ENCODE measurements around the gene CPNE8.
"Not testable (repeated sequence)": the region's sequence is repeated elsewhere in the genome, so short reads cannot be mapped to it uniquely, and the experiment has no call there.

The CPNE8 gene

DNA sequence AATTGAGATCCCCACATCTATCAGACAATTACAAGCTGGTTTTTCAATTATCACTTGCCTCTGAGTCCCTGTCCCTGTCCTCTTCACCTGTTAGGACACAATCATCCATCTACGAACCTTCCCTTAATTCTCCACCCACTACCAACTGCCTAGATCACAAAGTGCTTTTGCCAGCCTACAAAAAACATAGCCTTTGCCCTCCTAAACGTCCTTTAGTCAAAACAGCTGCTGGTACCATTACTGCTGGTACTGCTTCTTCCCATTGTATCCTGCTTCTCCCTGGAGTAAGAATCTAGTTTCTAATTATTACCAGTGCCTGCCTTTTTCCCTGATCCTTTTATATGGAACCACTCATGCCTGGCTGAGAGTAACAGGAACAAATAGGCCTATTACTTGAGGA, 82.1 kb downstream of the CPNE8 start:
- no peak for DNase-seq

DNA sequence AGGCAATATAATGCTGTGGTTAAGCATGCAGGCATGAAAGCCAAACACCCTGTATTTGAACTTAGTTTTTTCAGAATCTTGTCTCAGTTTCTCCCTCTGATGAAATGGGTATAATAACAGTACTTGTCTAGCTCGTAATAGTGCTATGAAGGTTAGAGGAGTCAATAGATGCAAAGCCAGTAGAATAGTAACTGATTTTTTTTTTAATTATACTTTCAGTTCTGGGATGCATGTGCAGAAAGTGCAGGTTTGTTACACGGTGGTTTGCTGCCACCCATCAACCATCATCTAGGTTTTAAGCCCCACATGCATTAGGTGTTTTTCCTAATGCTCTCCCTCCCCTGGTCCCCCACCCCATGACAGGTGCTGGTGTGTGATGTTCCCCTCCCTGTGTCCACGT, 87.4 kb downstream of the CPNE8 start:
- DNase-seq = no peak

- no peak for DNase-seq
These were observed 91.5 kb downstream of the CPNE8 start for GRCh38 chr12:38813923-38814322.

GRCh38 chr12:38811814-38812356, 93.5 kb downstream of the CPNE8 start:
- DNase-seq = no peak

- DNase-seq = no peak
These were observed 95.6 kb downstream of the CPNE8 start for GRCh38 chr12:38809832-38810231.

DNA sequence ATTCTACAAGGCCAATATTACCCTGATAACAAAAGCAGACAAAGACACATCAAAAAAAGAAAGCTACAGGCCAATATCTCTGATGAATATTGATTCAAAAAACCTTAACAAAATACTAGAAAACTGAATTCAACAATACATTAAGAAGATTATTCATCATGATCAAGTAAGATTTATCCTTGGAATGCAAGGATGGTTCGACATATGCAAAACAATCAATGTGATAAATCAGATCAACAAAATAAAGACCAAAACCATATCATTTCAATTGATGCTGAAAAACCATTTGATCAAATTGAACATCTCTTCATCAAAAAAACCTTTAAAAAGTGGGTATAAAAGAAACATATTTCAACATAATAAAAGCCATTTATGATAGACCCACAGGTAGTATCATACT, 117.3 kb downstream of the CPNE8 start:
- no peak for DNase-seq

- no peak for DNase-seq
These were observed 120.0 kb downstream of the CPNE8 start for GRCh38 chr12:38785381-38785780.

DNA sequence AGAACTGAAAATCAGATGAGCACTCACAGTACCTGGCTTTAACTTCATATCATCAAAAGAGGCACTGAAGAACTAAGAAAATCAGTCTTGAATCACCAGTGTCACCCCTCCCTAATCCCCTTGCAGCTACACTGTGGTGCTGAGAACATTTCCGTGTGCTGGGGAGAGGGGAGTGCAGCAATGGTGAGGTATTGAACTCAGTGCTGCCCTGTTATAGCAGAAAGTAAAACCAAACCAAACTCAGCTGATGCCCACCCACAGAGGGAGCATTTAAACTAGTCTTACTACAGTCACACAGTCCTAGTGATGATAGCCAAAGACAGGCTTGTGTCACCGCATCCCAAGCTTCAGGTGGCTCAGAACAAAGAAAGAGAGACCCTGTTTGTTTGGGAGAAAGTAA, 122.1 kb downstream of the CPNE8 start:
- DNase-seq = no peak

DNA sequence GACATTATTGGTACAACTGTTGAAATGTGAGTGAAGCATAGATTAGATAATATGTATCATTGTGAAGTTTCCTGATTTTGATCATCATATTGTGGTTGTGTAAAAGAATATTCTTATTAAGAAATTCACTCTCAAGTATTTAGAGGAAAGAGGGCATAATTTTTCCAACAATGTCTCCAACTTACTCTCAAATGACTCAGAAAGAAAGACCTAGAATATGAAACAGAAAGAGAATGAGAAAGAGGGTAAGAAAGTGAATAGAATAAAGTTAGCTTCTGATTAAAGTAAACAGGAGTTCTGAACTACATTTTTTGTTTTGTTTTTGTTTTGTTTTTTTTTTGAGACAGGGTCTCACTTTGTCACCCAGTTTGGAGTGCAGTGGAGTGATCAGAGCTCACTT, 123.0 kb downstream of the CPNE8 start:
- DNase-seq = no peak

DNA sequence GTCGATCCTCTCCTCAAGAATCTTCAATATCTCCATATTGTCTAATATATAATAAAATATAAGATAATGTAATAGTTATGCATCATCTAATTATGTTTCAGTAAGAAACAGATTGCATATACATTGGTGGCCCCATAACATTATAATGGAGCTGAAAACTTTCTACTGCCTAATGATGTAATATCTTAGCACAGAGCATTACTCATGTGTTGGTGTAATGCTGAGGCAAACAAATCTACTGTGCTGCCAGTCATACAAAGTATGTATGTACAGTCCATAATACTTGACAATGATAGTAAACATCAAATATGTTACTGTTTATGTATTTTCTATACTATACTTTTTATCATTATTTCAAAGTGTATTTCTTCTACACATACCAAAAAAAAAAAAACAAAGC, 128.7 kb downstream of the CPNE8 start:
- DNase-seq = no peak

DNA sequence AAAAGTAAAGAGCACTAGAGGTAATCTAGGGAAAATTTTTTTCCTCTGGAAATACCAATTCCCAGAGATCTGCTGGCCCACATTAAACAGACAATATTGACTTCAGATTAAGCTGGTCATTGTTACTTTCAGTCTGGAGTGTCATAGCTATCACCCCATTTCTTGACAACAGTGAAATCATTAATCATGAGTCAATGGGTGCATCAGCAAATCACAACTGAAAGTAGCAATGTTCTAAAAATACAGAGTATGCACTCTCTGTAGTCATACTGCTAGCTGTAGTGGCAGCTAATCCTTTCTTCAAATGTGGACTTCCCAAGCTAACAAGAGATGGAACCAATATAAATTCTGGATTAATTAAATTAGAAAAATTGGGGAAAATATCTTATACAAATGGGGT, 129.9 kb downstream of the CPNE8 start:
- DNase-seq = no peak

GRCh38 chr12:38772437-38772836, 133.0 kb downstream of the CPNE8 start:
- DNase-seq = no peak

- DNase-seq = no peak
These were observed 133.5 kb downstream of the CPNE8 start for GRCh38 chr12:38771871-38772270.

- DNase-seq = no peak
These were observed 143.6 kb downstream of the CPNE8 start for GRCh38 chr12:38761636-38762342.

GRCh38 chr12:38761111-38761510, 144.3 kb downstream of the CPNE8 start:
- DNase-seq = no peak

- no peak for DNase-seq
These were observed 145.8 kb downstream of the CPNE8 start for GRCh38 chr12:38759621-38760020.

GRCh38 chr12:38746744-38747143, 158.6 kb downstream of the CPNE8 start:
- DNase-seq = no peak

DNA sequence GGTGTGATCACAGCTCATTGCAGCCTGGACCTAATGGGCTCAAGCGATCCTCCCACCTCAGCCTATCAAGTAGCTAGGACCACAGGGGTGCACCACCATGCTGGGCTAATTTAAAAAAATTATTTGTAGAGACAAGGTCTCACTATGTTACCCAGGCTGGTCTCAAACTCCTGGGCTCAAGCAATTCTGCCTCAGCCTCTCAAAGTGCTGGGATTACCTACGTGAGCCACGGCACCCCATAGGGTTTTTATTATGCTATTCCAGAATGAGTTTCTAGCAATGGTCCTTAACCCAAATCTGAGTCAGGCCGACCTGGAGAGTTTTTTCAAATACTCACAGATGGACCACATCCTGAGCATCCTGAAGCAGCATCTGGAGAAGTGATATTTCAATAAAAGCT, 159.8 kb downstream of the CPNE8 start:
- no peak for DNase-seq

DNA sequence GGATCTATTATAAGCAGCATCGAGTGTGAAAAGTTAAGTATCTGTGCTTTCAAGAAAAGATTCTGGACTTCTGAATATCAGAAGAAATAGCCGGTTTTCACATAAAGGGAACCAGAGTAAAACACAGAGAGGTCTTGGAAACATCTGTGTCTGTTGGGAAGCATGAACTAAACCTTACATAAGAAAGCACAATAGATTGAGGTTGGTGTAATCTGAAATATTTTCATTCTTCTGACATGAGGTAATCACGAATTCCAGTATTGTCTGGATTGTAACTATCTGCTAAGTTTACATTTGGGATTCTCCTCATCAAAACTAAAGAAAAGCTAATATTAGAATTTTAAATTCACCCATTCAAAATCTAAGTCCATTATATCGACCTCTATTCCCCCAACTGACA, 161.3 kb downstream of the CPNE8 start:
- DNase-seq = no peak

GRCh38 chr12:38742496-38742895, 162.9 kb downstream of the CPNE8 start:
- DNase-seq = not testable (repeated sequence)

DNA sequence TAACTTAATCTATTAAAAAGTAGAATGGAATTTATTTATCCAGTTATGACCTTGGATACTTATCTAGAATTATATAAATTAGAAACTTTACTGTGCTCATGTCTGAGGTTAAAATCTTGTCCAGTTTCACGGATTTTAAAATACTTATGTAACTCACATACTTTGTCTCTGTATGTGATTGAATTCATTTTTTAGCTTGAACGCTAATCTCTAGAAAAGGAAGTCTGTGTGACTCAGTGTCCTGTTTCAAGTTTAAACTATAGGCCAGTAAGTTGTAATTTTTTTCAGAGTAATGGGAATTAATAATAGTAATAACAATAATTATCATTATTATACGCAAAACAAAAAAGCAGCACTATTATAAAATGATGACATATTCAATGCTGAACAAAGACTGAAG, 168.6 kb downstream of the CPNE8 start:
- DNase-seq = no peak

DNA sequence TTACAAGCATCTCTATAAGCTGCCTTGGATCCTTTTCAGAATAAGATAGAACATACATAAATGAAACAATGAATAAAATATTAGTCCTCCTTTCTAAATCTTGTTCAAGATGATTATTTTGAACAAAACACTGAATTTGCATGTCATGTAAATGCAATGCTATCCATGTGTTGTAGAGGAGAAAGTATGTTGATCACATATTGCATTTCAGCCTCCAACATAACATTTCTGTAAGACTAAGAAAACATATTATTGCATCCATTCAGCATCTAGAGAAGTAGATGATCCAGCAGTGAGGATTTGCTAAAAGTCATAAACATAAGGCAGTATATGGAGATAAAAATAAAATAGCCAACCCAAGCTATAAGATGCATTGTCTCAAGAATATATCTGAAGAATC, 172.6 kb downstream of the CPNE8 start:
- DNase-seq = no peak

DNA sequence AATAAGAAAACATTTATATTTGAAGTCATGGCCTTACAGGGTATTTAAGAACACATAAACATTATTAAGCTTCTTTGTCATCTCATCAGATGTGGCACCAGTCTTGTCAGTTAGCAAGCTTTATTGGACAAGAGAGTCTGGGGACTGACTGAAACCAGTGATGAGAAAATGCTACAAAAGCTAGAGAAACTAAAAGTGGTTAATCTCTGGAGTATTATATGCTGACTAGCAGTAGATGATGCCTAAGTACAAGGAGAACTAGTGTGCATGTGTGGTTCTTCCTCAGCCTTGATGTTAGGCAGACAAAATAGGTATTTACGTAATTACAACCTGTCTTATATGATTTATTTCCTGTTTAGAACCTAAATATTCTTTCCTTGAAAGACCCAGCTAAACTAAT, 176.5 kb downstream of the CPNE8 start:
- no peak for DNase-seq

- no peak for DNase-seq
These were observed 183.7 kb downstream of the CPNE8 start for GRCh38 chr12:38721611-38722252.

DNA sequence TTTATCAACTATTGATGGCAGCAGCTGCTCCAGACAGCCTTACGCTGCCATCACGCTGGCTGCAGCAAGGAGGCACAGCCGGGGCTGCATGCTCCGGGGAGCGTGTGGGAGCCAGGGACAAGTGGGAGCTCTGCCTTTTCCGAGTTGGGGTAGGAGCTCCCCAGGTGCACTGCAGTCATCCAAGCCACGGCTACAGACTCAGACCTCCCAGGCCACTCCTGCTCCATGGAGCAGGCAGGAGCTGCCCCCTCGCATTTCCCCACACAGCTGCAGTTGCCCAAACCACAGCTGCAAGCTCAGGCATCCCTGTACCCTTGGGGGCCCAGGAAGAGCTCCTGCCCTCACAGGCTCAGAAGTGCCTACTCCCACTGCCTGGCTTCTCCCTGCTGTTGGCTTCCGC, 184.7 kb downstream of the CPNE8 start:
- DNase-seq = no peak

Data from DMS 273 treated with DMSO at 0.1 percent for 48 hours (cell line).